GM18499 (cell line): Measurements from ENCODE around the gene BIRC6.
"Not testable (repeated sequence)": the region's sequence is repeated elsewhere in the genome, so short reads cannot be mapped to it uniquely, and the experiment has no call there.

Experiments
- ATAC-seq: cut with Tn5 transposase; IDR thresholded peaks from one replicate; pipeline ENCODE4 v1.9.1; 2021; ENCODE audit warnings: moderate number of reproducible peaks; ENCODE audit not compliant: insufficient read depth, unreplicated experiment

The BIRC6 gene

GRCh38 chr2:32498306-32498705, 141.5 kb downstream of the BIRC6 start:
- ATAC-seq, result no peak

- no peak for ATAC-seq
Measured at GRCh38 chr2:32502941-32503340, 146.1 kb downstream of the BIRC6 start.

- ATAC-seq, result no peak
Measured at GRCh38 chr2:32504877-32505478, 148.2 kb downstream of the BIRC6 start.

- ATAC-seq, result no peak
Measured at GRCh38 chr2:32506446-32506845, 149.6 kb downstream of the BIRC6 start.

GRCh38 chr2:32514946-32515345, 158.1 kb downstream of the BIRC6 start:
- ATAC-seq, result no peak

GRCh38 chr2:32516567-32516966, 159.7 kb downstream of the BIRC6 start:
- no peak for ATAC-seq

GRCh38 chr2:32522770-32523169, 165.9 kb downstream of the BIRC6 start:
- ATAC-seq, result no peak

- no peak for ATAC-seq
Measured at GRCh38 chr2:32523686-32524085, 166.9 kb downstream of the BIRC6 start.

- no peak for ATAC-seq
Measured at GRCh38 chr2:32532341-32532740, 175.5 kb downstream of the BIRC6 start.

GRCh38 chr2:32532961-32533360, 176.1 kb downstream of the BIRC6 start:
- ATAC-seq, result no peak

- no peak for ATAC-seq
Measured at GRCh38 chr2:32534831-32535230, 178.0 kb downstream of the BIRC6 start.

- ATAC-seq, result no peak
Measured at GRCh38 chr2:32538735-32539134, 181.9 kb downstream of the BIRC6 start.

GRCh38 chr2:32552483-32552882, 195.7 kb downstream of the BIRC6 start:
- ATAC-seq, result not testable (repeated sequence)

GRCh38 chr2:32553829-32554432, 197.1 kb downstream of the BIRC6 start:
- peak; percentile 76 for ATAC-seq

GRCh38 chr2:32558492-32558891, 201.7 kb downstream of the BIRC6 start:
- ATAC-seq, result no peak

GRCh38 chr2:32559136-32559535, 202.3 kb downstream of the BIRC6 start:
- no peak for ATAC-seq

- ATAC-seq, result no peak
Measured at GRCh38 chr2:32562906-32563305, 206.1 kb downstream of the BIRC6 start.

- no peak for ATAC-seq
Measured at GRCh38 chr2:32564417-32565035, 207.7 kb downstream of the BIRC6 start.

- ATAC-seq, result no peak
Measured at GRCh38 chr2:32565902-32566301, 209.1 kb downstream of the BIRC6 start.

- no peak for ATAC-seq
Measured at GRCh38 chr2:32572030-32572429, 215.2 kb downstream of the BIRC6 start.

GRCh38 chr2:32572737-32573136, 215.9 kb downstream of the BIRC6 start:
- ATAC-seq, result no peak
